IPS-NIHi7 (cell line): ENCODE results near the gene CORO1C.

Experiments used
- DNase-seq: peaks from one replicate; pipeline ENCODE4 v3.0.0; 2012; ENCODE audit warnings: mixed read lengths; ENCODE audit errors: extremely low spot score

Gene CORO1C

GRCh38 chr12:108724890-108725151, 6.5 kb downstream of the CORO1C start:
- DNase-seq, result no peak

GRCh38 chr12:108724054-108724889, 7.0 kb downstream of the CORO1C start:
- no peak for DNase-seq

- no peak for DNase-seq
These were observed 8.1 kb downstream of the CORO1C start for GRCh38 chr12:108722992-108723766.

GRCh38 chr12:108722463-108722862, 8.9 kb downstream of the CORO1C start:
- no peak for DNase-seq

- DNase-seq, result no peak
These were observed 9.5 kb downstream of the CORO1C start for GRCh38 chr12:108721824-108722223.

- no peak for DNase-seq
These were observed 10.4 kb downstream of the CORO1C start for GRCh38 chr12:108720757-108721514.

GRCh38 chr12:108717243-108717642, 14.1 kb downstream of the CORO1C start:
- DNase-seq, result no peak

GRCh38 chr12:108714866-108715265, 16.5 kb downstream of the CORO1C start:
- no peak for DNase-seq

- no peak for DNase-seq
These were observed 17.8 kb downstream of the CORO1C start for GRCh38 chr12:108713471-108713870.

- no peak for DNase-seq
These were observed 18.5 kb downstream of the CORO1C start for GRCh38 chr12:108712925-108713203.

- DNase-seq, result no peak
These were observed 19.0 kb downstream of the CORO1C start for GRCh38 chr12:108712165-108712924.

GRCh38 chr12:108711489-108712164, 19.7 kb downstream of the CORO1C start:
- DNase-seq, result no peak

GRCh38 chr12:108709697-108710096, 21.6 kb downstream of the CORO1C start:
- DNase-seq, result no peak

GRCh38 chr12:108704527-108704926, 26.8 kb downstream of the CORO1C start:
- DNase-seq, result no peak

- DNase-seq, result no peak
These were observed 28.6 kb downstream of the CORO1C start for GRCh38 chr12:108702595-108703320.

- no peak for DNase-seq
These were observed 29.4 kb downstream of the CORO1C start for GRCh38 chr12:108701779-108702441.

- no peak for DNase-seq
These were observed 30.3 kb downstream of the CORO1C start for GRCh38 chr12:108700833-108701541.

- no peak for DNase-seq
These were observed 31.3 kb downstream of the CORO1C start for GRCh38 chr12:108699955-108700563.

- no peak for DNase-seq
These were observed 33.4 kb downstream of the CORO1C start for GRCh38 chr12:108697905-108698304.
